Fibroblast of villous mesenchyme (primary cell): ENCODE results near the gene APC. TPM values are rescaled to one million over a fixed set of nuclear protein-coding genes. Genes with fewer than 3 reads are reported as not detected.
A peak's percentile ranks its signal among the peaks of the same experiment; 100 is the strongest.

Experiments
- DNase-seq: peaks from one replicate; pipeline ENCODE4 v3.0.0-alpha.2; 2010; ENCODE audit warnings: low read depth
- H3K4me3 ChIP-seq: 2 replicates; pipeline ENCODE4 v1.5.1; 2011; ENCODE audit warnings: low read depth, mild to moderate bottlenecking, low read length
- total RNA-seq: library from RNA; depleted of rRNA; stranded (reverse); fragments of >200 nt; gene quantifications from 2 replicates; pipeline ENCODE4 v1.2.3, GENCODE V29; 2012
- TF ChIP-seq, protein P1 (sequence below): IDR thresholded peaks from 2 replicates; pipeline ENCODE4 v1.5.1; 2012; ENCODE audit warnings: low read depth, mild to moderate bottlenecking, low read length; ENCODE audit not compliant: insufficient read depth

The APC gene
- 57.0 and 69.1 TPM in 2 replicates for total RNA-seq

GRCh38 chr5:112737463-112738190 is at the start of gene APC:
APC (plus strand) TSS chr5:112737885; CDS start chr5:112754891, 17,006 bp downstream.
- H3K4me3 ChIP-seq = peak within 1 kb of the TSS; percentile 88
- peak; percentile 87 for DNase-seq
- TF ChIP-seq, protein P1, sequence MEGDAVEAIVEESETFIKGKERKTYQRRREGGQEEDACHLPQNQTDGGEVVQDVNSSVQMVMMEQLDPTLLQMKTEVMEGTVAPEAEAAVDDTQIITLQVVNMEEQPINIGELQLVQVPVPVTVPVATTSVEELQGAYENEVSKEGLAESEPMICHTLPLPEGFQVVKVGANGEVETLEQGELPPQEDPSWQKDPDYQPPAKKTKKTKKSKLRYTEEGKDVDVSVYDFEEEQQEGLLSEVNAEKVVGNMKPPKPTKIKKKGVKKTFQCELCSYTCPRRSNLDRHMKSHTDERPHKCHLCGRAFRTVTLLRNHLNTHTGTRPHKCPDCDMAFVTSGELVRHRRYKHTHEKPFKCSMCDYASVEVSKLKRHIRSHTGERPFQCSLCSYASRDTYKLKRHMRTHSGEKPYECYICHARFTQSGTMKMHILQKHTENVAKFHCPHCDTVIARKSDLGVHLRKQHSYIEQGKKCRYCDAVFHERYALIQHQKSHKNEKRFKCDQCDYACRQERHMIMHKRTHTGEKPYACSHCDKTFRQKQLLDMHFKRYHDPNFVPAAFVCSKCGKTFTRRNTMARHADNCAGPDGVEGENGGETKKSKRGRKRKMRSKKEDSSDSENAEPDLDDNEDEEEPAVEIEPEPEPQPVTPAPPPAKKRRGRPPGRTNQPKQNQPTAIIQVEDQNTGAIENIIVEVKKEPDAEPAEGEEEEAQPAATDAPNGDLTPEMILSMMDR = no peak

DNA sequence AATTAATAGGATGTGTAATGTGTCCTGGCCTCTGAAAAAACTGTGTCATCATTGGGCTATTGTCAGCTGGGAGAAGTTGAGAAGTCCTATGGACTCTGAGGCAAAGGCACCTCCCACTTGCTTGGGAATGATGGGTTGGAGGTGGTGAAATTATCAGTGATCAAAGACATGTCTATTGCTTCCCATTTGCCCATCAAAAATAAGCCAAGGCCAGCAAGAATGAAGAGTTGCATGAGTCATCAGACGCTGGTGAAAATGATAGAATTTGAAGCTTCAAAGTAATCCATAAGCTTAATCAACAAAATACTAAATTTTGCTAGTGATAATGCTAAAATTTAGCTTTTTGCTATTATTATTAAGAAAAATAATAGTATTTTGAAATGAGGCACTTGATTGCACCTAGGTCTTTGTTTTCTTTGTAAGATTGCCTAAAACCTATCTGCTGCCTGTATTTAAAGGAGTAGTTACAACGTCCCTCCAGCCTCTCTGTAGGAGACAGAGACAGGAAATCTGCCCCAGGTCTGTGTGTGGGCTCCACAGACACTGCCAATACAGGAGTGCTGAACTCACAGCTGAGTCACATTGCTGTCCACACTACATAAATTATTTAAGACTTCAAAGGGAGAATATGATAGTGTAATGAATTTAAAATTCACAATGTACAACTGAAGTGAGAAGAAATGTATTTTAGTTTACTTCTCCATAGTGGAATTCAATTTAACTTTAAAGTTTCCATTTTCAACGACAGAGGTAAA is 48.4 kb upstream of the APC start:
- H3K4me3 ChIP-seq = no peak overlapping the region
- DNase-seq = peak; percentile 30

GRCh38 chr5:112690605-112691338 is 46.9 kb upstream of the APC start:
- TF ChIP-seq, protein P1 = no peak
- no peak overlapping the region for H3K4me3 ChIP-seq
- DNase-seq = no peak

More for the DNA sequence above, 48.4 kb upstream of the APC start:
- TF ChIP-seq, protein P1 = no peak

DNA sequence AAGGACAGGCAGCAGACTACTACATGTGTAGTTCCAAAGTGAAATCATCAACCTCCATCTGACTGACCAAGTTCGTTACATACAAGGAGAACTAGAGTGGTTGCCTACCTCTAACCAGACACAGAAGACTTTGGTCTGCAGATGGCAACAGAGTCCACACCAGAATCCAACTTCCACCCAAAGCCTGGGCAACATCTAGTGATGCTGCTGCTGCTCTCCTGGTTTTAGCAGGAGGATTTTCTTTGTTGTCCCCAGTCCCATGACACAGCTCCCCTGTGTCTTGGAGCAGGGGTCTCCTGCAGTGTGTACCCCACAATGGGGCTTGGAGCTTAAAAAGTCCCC is 46.4 kb upstream of the APC start:
- no peak for DNase-seq
- TF ChIP-seq, protein P1 = no peak

DNA sequence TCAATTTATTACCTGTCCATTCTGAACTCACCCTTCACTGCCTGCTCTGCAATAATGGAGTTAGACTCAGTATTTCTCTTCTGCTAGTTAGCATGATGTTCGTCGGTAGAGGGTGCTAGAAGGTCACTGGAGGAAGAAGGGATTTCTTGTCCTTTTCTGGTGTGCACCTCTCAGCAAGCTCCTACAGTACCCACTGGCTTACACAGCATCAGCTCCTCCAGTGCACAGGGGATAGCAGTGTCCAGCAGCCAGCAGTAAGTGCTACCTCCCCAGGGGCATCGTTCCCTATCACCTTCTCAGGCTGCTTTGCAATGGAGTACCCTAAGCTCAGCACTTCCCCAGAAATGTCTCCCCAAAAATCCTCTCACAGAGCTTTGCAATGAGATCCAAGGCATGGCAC is 45.9 kb upstream of the APC start:
- TF ChIP-seq, protein P1 = peak; percentile 57
- H3K4me3 ChIP-seq = no peak overlapping the region
- DNase-seq = peak; percentile 65

More for the DNA sequence above, 46.4 kb upstream of the APC start:
- no peak overlapping the region for H3K4me3 ChIP-seq

DNA sequence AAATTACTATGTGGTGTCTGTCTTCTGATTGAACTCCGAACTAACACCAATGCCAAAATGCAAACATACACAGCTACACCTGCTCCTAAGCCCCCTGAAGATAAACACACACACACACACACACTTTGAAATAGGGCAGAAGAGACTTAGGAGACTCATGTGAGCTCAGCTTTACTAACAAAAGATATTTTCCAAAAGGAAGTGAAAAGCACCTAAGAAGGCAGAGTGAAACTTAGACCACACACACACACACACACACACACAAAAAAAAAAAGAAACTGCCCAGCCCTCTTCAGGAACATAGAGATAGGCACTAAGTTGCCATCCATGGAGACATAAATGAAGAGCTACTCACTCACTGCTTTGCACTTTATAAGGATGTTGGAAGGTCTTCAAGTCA is 45.2 kb upstream of the APC start:
- H3K4me3 ChIP-seq = no peak overlapping the region
- TF ChIP-seq, protein P1 = no peak
- no peak for DNase-seq
